Measurements from ENCODE around the gene PELI1.

The PELI1 gene

DNA sequence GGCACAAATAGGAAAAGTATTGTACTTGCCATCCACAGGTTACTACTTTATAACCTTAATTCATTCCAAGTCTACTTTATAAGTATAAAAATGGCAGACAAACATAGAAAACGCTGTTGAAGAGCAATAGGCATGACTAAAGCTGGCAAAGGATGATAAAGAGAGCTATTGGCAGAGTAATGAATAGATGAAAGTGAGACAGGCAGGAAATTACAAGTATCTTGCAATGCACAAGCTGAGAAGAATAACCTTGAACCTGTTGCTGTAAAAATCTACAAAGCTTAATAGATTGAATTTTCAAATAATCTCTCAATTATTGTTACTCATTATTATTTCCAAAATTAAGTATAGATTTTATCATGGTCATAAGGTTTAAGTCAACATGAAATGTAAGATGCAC lies 8.8 kb downstream of the PELI1 start:
- Histone ChIP-seq H3K9me2 (ENCODE audit: low read depth, low read length) (no peaks in the 10 kb centered on the region), H3F3A (ENCODE audit: insufficient read depth, low read length) (no peaks in the 10 kb centered on the region; the same call in 1 of the 2 replicates), H3K4me3 (ENCODE audit: low read depth, low read length, poor library complexity, severe bottlenecking) (no peak overlapping the region), H3K4me1 (ENCODE audit: insufficient read depth, low read length, severe bottlenecking) (peaks cover 82% of the 10 kb centered on the region), H3K4me2 (ENCODE audit: low read length) (no peak overlapping the region), H3K36me3 (ENCODE audit: insufficient read depth, low read length) (peaks cover 74% of the 10 kb centered on the region), H3K9ac (ENCODE audit: low read length) (no peak overlapping the region), H3K27ac (ENCODE audit: low read depth, low read length, poor library complexity, severe bottlenecking) (no peak overlapping the region), H3K27me3 (ENCODE audit: insufficient read depth, low read length) (no peaks in the 10 kb centered on the region), H2AFZ (ENCODE audit: low read length) (no peak overlapping the region), H4K20me1 (ENCODE audit: insufficient read depth, low read length) (no peaks in the 10 kb centered on the region), H3K79me2 (ENCODE audit: insufficient read depth, low read length) (peaks cover 100% of the 10 kb centered on the region), H3K9me3 (ENCODE audit: low read length) (no peaks in the 10 kb centered on the region)
- no peak for TF ChIP-seq EZH2 (IDR thresholded peaks at IDR 0.05; ENCODE audit: borderline replicate concordance, low read length)
- TF ChIP-seq, protein P1, sequence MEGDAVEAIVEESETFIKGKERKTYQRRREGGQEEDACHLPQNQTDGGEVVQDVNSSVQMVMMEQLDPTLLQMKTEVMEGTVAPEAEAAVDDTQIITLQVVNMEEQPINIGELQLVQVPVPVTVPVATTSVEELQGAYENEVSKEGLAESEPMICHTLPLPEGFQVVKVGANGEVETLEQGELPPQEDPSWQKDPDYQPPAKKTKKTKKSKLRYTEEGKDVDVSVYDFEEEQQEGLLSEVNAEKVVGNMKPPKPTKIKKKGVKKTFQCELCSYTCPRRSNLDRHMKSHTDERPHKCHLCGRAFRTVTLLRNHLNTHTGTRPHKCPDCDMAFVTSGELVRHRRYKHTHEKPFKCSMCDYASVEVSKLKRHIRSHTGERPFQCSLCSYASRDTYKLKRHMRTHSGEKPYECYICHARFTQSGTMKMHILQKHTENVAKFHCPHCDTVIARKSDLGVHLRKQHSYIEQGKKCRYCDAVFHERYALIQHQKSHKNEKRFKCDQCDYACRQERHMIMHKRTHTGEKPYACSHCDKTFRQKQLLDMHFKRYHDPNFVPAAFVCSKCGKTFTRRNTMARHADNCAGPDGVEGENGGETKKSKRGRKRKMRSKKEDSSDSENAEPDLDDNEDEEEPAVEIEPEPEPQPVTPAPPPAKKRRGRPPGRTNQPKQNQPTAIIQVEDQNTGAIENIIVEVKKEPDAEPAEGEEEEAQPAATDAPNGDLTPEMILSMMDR (IDR thresholded peaks at IDR 0.05; ENCODE audit: low read length): no peak

DNA sequence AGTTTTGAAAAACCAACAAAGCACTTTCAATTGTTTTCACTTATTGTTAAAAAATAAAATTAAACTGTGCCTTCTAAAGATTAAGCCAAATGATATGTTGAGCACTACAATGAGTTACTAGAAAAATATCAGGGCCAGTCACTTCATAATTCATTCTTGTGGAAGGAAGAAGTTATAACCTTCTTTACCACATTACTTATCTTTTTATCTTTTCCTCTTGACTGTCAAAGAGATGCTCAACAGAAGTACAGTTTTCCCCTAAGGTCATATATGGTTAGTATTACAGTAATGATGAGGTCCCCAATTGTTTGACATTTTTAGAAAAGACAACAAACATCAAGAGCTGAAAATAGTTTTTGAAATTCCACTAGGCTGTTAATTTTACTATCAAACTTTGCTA lies 9.4 kb downstream of the PELI1 start:
- Histone ChIP-seq H3K4me2 (ENCODE audit: low read length) (no peak overlapping the region), H3K9me2 (ENCODE audit: low read depth, low read length) (no peaks in the 10 kb centered on the region), H3K27me3 (ENCODE audit: insufficient read depth, low read length) (no peaks in the 10 kb centered on the region), H3K4me1 (ENCODE audit: insufficient read depth, low read length, severe bottlenecking) (peaks cover 82% of the 10 kb centered on the region), H3K9me3 (ENCODE audit: low read length) (no peaks in the 10 kb centered on the region), H3K4me3 (ENCODE audit: low read depth, low read length, poor library complexity, severe bottlenecking) (no peak overlapping the region), H2AFZ (ENCODE audit: low read length) (no peak overlapping the region), H3F3A (ENCODE audit: insufficient read depth, low read length) (no peaks in the 10 kb centered on the region; the same call in 1 of the 2 replicates), H3K36me3 (ENCODE audit: insufficient read depth, low read length) (peaks cover 68% of the 10 kb centered on the region), H3K27ac (ENCODE audit: low read depth, low read length, poor library complexity, severe bottlenecking) (no peak overlapping the region), H3K79me2 (ENCODE audit: insufficient read depth, low read length) (peaks cover 100% of the 10 kb centered on the region), H3K9ac (ENCODE audit: low read length) (no peak overlapping the region), H4K20me1 (ENCODE audit: insufficient read depth, low read length) (no peaks in the 10 kb centered on the region)
- TF ChIP-seq EZH2 (IDR thresholded peaks at IDR 0.05; ENCODE audit: borderline replicate concordance, low read length): no peak
- TF ChIP-seq, protein P1 (IDR thresholded peaks at IDR 0.05; ENCODE audit: low read length): no peak

DNA sequence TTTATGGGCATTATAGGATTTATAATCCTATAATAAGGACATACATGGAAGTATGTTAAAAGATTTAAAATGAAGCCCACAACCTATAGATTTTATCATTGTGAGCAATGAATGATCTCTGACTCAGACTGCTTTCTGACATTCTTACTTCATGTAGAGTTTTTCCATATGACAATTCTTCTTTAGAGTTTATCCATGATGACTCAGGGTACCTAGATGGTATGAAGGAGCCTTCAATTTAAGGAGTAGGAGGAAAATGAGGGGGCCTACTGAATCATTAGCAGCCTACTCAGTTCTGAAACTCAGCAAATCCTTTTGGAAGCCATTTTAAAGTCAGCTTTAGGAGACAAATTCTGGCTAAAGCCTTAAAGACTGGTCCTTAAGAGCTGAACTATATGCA lies 10.4 kb downstream of the PELI1 start:
- no peaks in the 10 kb centered on the region for H4K20me1 ChIP-seq (ENCODE audit: insufficient read depth, low read length)
- no peaks in the 10 kb centered on the region; the same call in 1 of the 2 replicates for H3F3A ChIP-seq (ENCODE audit: insufficient read depth, low read length)
- no peak overlapping the region for H2AFZ ChIP-seq (ENCODE audit: low read length)
- peaks cover 100% of the 10 kb centered on the region for H3K79me2 ChIP-seq (ENCODE audit: insufficient read depth, low read length)
- peaks cover 82% of the 10 kb centered on the region for H3K4me1 ChIP-seq (ENCODE audit: insufficient read depth, low read length, severe bottlenecking)
- no peaks in the 10 kb centered on the region for H3K27me3 ChIP-seq (ENCODE audit: insufficient read depth, low read length)
- no peaks in the 10 kb centered on the region for H3K9me3 ChIP-seq (ENCODE audit: low read length)
- no peak overlapping the region for H3K4me2 ChIP-seq (ENCODE audit: low read length)
- H3K9me2 ChIP-seq (ENCODE audit: low read depth, low read length): no peaks in the 10 kb centered on the region
- TF ChIP-seq, protein P1 (IDR thresholded peaks at IDR 0.05; ENCODE audit: low read length): no peak
- no peak for TF ChIP-seq EZH2 (IDR thresholded peaks at IDR 0.05; ENCODE audit: borderline replicate concordance, low read length)
- peak overlapping the region; percentile 11 for H3K27ac ChIP-seq (ENCODE audit: low read depth, low read length, poor library complexity, severe bottlenecking)
- no peak overlapping the region for H3K9ac ChIP-seq (ENCODE audit: low read length)
- H3K4me3 ChIP-seq (ENCODE audit: low read depth, low read length, poor library complexity, severe bottlenecking): no peak overlapping the region
- H3K36me3 ChIP-seq (ENCODE audit: insufficient read depth, low read length): peaks cover 67% of the 10 kb centered on the region
